HepG2 (cell line): ENCODE results near the gene PRODH. TPM values are rescaled to one million over a fixed set of nuclear protein-coding genes. Genes with fewer than 3 reads are reported as not detected.
"Not testable (repeated sequence)": the region's sequence is repeated elsewhere in the genome, so short reads cannot be mapped to it uniquely, and the experiment has no call there.

ENCODE experiments used
- ATAC-seq: fragments of 200-7000 bp; cut with Tn5 transposase; 3 replicates; pipeline ENCODE4 v1.9.1; 2020; ENCODE audit warnings: mild to moderate bottlenecking, moderate library complexity
- BruUV-seq: library from RNA; stranded (reverse); fragments of 400-500 nt; replicated peaks from 2 replicates; lab custom pipeline; 2021; lab: Mats Ljungman, UMichigan
- CTCF ChIA-PET: fragments of 300-600 bp; formaldehyde crosslinking; extraction: SDS; loops from one replicate; lab custom pipeline; 2021; ENCODE audit warnings: low total read pairs, inconsistent platforms, low intra/inter-chr PET ratio; lab: Yijun Ruan, JAX
- POLR2A ChIA-PET: fragments of 350-600 bp; sonication (Branson Sonifier 250); formaldehyde crosslinking; loops from one replicate; lab custom pipeline; 2020; ENCODE audit warnings: antibody characterized with exemption, inconsistent platforms; lab: Yijun Ruan, JAX
- DNase-seq: peaks from one replicate; pipeline ENCODE4 v3.0.0-alpha.2; 2015; ENCODE audit warnings: low spot score
- FAIRE-seq: peaks from 3 replicates; lab custom pipeline; 2011; peaks lifted over from hg19 to GRCh38; lab: Jason Lieb, UNC
- H2AFZ ChIP-seq: one replicate; pipeline ENCODE4 v1.6.1; 2011; ENCODE audit warnings: low read length, inconsistent platforms
- H3K27ac ChIP-seq: fragments of 300-600 bp; 3 replicates; pipeline ENCODE4 v1.8.0; 2011; ENCODE audit warnings: mixed run types, mild to moderate bottlenecking, mixed read lengths, low read length, inconsistent platforms; ENCODE audit not compliant: insufficient read depth; ENCODE audit errors: extremely low read length
- H3K27me3 ChIP-seq, 2 experiments: fragments of 200-600 bp in 1 of 2; 2 replicates in 1 of 2; 3 replicates in 1 of 2; pipeline versions ENCODE4 v1.6.0 to v1.8.0; 2011; ENCODE audit warnings: low read length in 2 of 2, mild to moderate bottlenecking in 2 of 2, moderate library complexity in 2 of 2, inconsistent platforms in 1 of 2; ENCODE audit not compliant: insufficient read depth in 2 of 2, control insufficient read depth in 1 of 2
- H3K36me3 ChIP-seq, 2 experiments: fragments of 200-600 bp in 1 of 2; replicated peaks in 1 of 2; 2 replicates in 1 of 2; 3 replicates in 1 of 2; pipeline versions ENCODE4 v1.5.1 to v1.8.0; 2011; ENCODE audit warnings: low read length in 2 of 2, inconsistent platforms in 1 of 2; ENCODE audit not compliant: insufficient read depth in 2 of 2, control insufficient read depth in 1 of 2
- H3K4me1 ChIP-seq: 2 replicates; pipeline ENCODE4 v1.5.1; 2012; ENCODE audit warnings: low read length, inconsistent platforms; ENCODE audit not compliant: insufficient read depth
- H3K4me2 ChIP-seq: 2 replicates; pipeline ENCODE4 v1.6.0; 2011; ENCODE audit warnings: low read depth, low read length, inconsistent platforms
- H3K4me3 ChIP-seq, 3 experiments: fragments of 200-600 bp in 1 of 3; sonication (generic), shearing (Covaris generic) in 1 of 3; replicated peaks in 1 of 3; 2 replicates each; pipeline ENCODE4 v1.5.1; 2011 to 2016; ENCODE audit warnings: low read length in 3 of 3, inconsistent platforms in 2 of 3, low read depth in 2 of 3, mild to moderate bottlenecking in 2 of 3, control low read depth in 1 of 3, mixed read lengths in 1 of 3; ENCODE audit not compliant: insufficient read depth in 1 of 3
- H3K79me2 ChIP-seq: one replicate; pipeline ENCODE4 v1.6.1; 2011; ENCODE audit warnings: low read length, inconsistent platforms; ENCODE audit not compliant: insufficient read depth
- H3K9ac ChIP-seq: 2 replicates; pipeline ENCODE4 v1.6.0; 2011; ENCODE audit warnings: mild to moderate bottlenecking, low read depth, low read length, inconsistent platforms; ENCODE audit not compliant: insufficient read depth
- H3K9me3 ChIP-seq: 2 replicates; pipeline ENCODE4 v1.5.1; 2012; ENCODE audit warnings: mild to moderate bottlenecking, low read length
- H4K20me1 ChIP-seq: 2 replicates; pipeline ENCODE4 v1.6.0; 2011; ENCODE audit warnings: inconsistent platforms, mild to moderate bottlenecking, low read length, moderate library complexity; ENCODE audit not compliant: insufficient read depth
- ESRRA ChIP-seq: sonication (generic); formaldehyde crosslinking; IDR thresholded peaks from 2 replicates; pipeline ENCODE4 v1.5.1; 2020; ENCODE audit warnings: mild to moderate bottlenecking, low read depth, missing genetic modification reagents
- WGBS: methylation state at CpG from one replicate; pipeline ENCODE4 v1.1.6; 2017; ENCODE audit warnings: low lambda C conversion rate; 5-methylcytosine and 5-hydroxymethylcytosine counted together
- in situ Hi-C: cut with HindIII; loops from 2 replicates; pipeline ENCODE4 v1.10.0; 2017; ENCODE audit warnings: low pct_unique_long_range_greater_than_20kb; ENCODE audit not compliant: extremely low pct_ligation_motif_present
- intact Hi-C: fragments of 100-400 bp; cut with micrococcal nuclease; formaldehyde crosslinking; loops from one replicate; pipeline ENCODE4 v1.10.0; 2022; ENCODE audit not compliant: unreplicated experiment
- polyA plus RNA-seq, 8 experiments: library from polyadenylated mRNA; depleted of rRNA in 3 of 8; stranded (reverse) in 7 of 8; unstranded in 1 of 8; fragments of >200 nt; fragmentation: Illumina TruSeq in 4 of 8; extraction: Trizol in 4 of 8; gene quantifications; 2 replicates each; pipeline versions ENCODE4 v1.2.1 to v1.2.3, GENCODE V29; 2011 to 2016; ENCODE audit warnings: low read depth in 4 of 8, missing spikeins in 1 of 8, mixed read lengths in 1 of 8; ENCODE audit not compliant: insufficient read depth in 1 of 8
- total RNA-seq, 5 experiments: library from RNA; depleted of rRNA; stranded (reverse); fragments of >200 nt; fragmentation: Illumina TruSeq; extraction: Trizol; gene quantifications; 2 replicates each; pipeline ENCODE4 v1.2.3, GENCODE V29; 2016; ENCODE audit warnings: low read depth in 1 of 5

The PRODH gene
- total and polyA plus RNA-seq, 2 of the 13 experiments (the other 11 are each of a cell fraction or from before 2014, with no cell fraction given) = 0.29 to 0.30 TPM

DNA sequence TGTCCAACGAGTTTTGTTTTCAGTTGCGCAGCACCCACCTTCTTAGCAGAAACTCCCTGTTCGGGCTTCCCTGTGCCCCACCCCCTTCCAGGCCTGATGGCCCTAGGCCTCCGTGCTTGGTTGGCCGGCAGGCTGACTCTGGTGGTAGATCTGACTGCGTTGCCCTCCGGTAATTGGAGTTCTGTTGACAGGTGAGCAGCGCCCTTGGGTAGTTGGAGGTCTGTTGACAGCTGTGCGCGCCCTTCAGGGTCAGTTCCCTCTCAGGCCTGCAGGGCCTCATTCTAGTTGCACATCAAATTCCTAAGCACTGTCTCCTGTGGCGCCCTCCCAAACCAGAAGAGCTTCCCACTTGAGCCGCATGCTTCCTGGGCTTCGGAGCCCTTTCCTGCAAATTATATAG lies 29.2 kb downstream of the PRODH start:
- POLR2A ChIA-PET = no interaction called here
- no peak overlapping the region for H3K4me3 ChIP-seq
- H3K36me3 ChIP-seq = no peaks in the 10 kb centered on the region
- BruUV-seq = no TSS peak
- H3K4me2 ChIP-seq = no peak overlapping the region
- H3K79me2 ChIP-seq = no peaks in the 10 kb centered on the region
- WGBS = no CpG with 5 or more reads among the region's 13 CpGs
- no peaks in the 10 kb centered on the region; a peak in 1 of 5 replicates for H3K27me3 ChIP-seq
- no peak for TF ChIP-seq ESRRA (CRISPR knock-in tag)
- TF ChIP-seq, all 625 proteins: peak for 0
- CTCF ChIA-PET = no interaction called here
- no peak for FAIRE-seq
- Histone ChIP-seq H4K20me1 (no peaks in the 10 kb centered on the region), H3K9me3 (no peaks in the 10 kb centered on the region), H3K27ac (no peak overlapping the region), H3K9ac (no peak overlapping the region), H3K4me1 (no peaks in the 10 kb centered on the region), H2AFZ (no peak overlapping the region)
- no peak for DNase-seq
- ATAC-seq = peak; percentile 47; the same call in 1 of the 3 replicates
- in situ Hi-C loops = no loop called here
- intact Hi-C loops = no loop called here

DNA sequence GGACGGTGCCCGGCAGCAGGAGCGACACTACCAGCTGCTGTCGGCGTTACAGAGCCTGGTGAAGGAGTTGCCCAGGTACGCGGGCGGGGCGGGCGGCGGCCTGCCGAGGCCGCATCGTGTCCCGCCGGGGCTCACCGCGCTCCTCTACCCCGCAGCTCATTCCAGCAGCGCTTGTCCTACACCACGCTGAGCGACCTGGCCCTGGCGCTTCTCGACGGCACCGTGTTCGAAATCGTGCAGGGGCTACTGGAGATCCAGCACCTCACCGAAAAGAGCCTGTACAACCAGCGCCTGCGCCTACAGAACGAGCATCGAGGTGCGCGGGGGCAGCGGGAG lies 29.7 kb downstream of the PRODH start:
- H3K27ac ChIP-seq, intact Hi-C loops, H3K27me3 ChIP-seq, CTCF ChIA-PET, in situ Hi-C loops, ATAC-seq, H3K4me1 ChIP-seq, H4K20me1 ChIP-seq, FAIRE-seq, H3K4me3 ChIP-seq, DNase-seq, POLR2A ChIA-PET, H3K79me2 ChIP-seq, H3K9me3 ChIP-seq, H2AFZ ChIP-seq, H3K4me2 ChIP-seq, BruUV-seq, H3K36me3 ChIP-seq, H3K9ac ChIP-seq: not testable (repeated sequence)
- no CpG with 5 or more reads among the region's 36 CpGs for WGBS
